ENCODE measurements around the gene WDR6. TPM values are rescaled to one million over a fixed set of nuclear protein-coding genes. Genes with fewer than 3 reads are reported as not detected.
A peak's percentile ranks its signal among the peaks of the same experiment; 100 is the strongest.

WDR6 gene
- total RNA-seq, 8 experiments from 2014 or later = 52.2 to 209 (median 110) TPM

DNA sequence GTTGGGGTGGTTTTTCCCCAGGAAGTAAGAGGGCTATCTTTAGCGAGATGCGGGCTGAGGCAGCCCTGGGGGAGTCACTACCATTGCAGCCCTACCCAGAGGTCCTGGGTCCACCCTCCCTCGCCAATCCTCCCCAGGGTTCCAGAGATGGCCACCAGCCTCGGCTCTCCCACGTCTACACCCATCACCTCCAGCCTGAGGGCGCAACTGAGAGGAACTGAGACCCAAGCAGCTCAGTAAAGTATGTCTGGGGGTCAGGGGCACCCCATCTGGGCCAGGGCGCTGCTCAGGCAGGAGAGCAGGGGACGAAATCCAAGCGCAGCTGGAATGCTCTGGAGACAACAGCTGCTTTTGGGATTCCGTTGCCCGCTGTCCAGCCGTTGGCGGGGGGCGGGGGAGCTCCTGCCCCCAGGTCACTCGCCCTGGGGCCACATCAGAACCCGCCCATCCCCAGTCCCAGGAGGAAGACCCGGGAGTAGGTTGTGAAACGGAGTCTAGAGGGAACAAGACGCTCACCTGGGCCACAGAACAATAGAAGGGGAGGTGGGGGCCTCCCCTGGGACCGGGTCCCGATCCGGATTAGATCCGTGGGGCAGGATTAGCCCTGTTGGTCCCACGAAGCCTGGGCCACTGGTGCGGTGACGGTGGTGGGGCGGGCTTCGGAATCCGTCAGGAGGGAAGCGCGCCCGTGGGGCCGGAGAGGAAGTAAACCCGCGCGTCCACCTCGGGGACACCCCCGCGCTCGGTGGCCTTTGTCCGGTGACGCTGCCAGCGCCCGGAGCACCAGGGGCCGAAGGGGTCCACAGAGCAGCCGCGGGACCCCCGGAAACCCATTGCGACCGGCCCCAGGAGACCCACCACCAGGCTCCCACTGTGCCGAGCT lies 13.4 kb downstream of the WDR6 start:
- Histone ChIP-seq H3K27ac (peak overlapping the region; percentile 76 to 99), H3K4me3 (peak overlapping the region; percentile 78 to 97 (median 92)), H3K4me1 (replicated peaks in 1 of 2) (peaks cover 22 to 24% of the 10 kb centered on the region in 2 donors)
- ATAC-seq (replicated peaks in 6 of 8) = peak in 3 of 8 experiments; percentile 0 to 1 (median 0)
- in situ Hi-C loops (cut with MboI; ENCODE audit: low pct_unique_long_range_greater_than_20kb in 2 of 9, low sequenced_read_pairs in 9 of 9, unreplicated experiment in 9 of 9) = no loop called here
- WGBS, 10 experiments = 0 to 20% (median 2%) methylated on average over 1 to 9 of the region's 51 CpGs; no CpG with 5 or more reads in 5 of the 10 experiments

DNA sequence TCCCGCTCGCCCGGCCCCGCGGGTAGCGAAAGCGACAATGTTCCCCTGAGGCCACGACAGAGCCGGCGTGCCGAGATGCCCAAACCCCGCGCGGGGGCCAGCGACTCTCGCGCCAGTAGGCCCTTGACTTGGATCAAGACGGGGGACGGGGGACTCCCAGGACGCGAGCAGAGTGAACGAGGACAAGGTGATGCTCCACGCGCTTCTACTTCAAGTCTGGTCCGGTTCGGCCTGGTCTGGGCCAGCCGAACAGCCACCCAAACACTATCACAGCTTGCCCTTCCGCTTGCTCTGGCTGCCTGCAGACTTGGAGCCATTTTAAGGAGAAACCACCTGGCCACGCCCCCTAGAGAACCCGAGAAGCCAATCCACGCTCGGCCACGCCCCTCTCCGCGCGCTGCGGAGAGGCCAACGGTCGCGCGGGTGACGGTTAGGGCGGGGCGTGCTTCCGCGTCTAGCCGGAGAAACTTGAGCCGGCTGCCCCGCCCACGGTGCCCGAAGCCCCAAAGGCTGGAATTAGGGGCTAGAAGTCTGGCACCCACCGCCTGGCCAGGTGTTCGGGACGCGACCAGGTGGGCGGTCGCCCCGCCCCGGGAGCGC lies 14.1 kb downstream of the WDR6 start:
- H3K4me1 ChIP-seq (replicated peaks in 1 of 2) = peaks cover 22 to 24% of the 10 kb centered on the region in 2 donors
- H3K4me3 ChIP-seq = peak overlapping the region; percentile 78 to 97 (median 92)
- 0% methylated on average over 2 to 20 of the region's 60 CpGs; no CpG with 5 or more reads in 7 of the 10 experiments for WGBS, 10 experiments
- peak; percentile 48 to 72 (median 67) for ATAC-seq (replicated peaks in 6 of 8)
- in situ Hi-C loops (cut with MboI; ENCODE audit: low pct_unique_long_range_greater_than_20kb in 2 of 9, low sequenced_read_pairs in 9 of 9, unreplicated experiment in 9 of 9) = no loop called here
- H3K27ac ChIP-seq = peak overlapping the region; percentile 99

DNA sequence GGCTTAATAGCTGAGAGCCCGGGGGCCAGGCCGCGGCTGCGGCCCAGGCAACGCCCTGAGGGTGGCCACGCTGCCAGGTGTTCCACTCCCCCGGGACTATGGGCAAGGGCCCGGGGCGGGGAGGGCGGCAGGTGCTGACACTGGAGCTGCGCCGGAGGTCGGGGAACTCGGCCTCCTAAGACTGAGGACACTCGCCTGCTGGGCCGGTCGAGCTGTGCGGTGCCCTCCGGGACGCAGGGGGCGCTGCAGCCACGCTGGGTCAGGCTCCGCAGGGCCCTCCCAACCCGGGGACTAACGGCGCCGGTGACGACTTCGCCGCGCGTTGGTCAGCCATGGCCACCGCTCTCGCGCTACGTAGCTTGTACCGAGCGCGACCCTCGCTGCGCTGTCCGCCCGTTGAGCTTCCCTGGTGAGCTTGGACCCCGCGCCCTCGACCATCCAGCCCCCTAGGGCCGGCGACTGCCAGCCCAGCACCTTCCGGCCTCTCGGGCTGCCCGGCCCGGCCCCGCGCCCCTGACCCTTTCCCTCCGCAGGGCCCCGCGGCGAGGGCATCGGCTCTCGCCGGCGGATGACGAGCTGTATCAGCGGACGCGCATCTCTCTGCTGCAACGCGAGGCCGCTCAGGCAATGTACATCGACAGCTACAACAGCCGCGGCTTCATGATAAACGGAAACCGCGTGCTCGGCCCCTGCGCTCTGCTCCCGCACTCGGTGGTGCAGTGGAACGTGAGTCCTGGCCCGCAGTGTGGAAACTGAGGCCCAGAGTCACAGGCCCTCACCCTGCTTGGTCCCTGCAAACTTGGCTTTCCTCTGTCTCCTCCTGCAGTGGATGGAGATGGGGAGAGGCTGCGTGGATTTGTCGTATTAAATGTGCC lies 14.9 kb downstream of the WDR6 start, which contains the start of gene NDUFAF3:
Gene NDUFAF3 (plus strand): TSS at position 309 of the 875 bp plus-strand sequence. CDS start 24 bp downstream, at position 333.
- peak within 1 kb of the TSS; percentile 99 for H3K27ac ChIP-seq
- WGBS, 10 experiments = 0 to 3% (median 0%) methylated on average over 2 to 22 of the region's 83 CpGs; no CpG with 5 or more reads in 6 of the 10 experiments
- ATAC-seq (replicated peaks in 6 of 8) = peak; percentile 65 to 79 (median 75)
- H3K4me3 ChIP-seq = peak within 1 kb of the TSS; percentile 78 to 97 (median 92)
- in situ Hi-C loops (cut with MboI; ENCODE audit: low pct_unique_long_range_greater_than_20kb in 2 of 9, low sequenced_read_pairs in 9 of 9, unreplicated experiment in 9 of 9) = no loop called here
- peaks cover 21 to 22% of the 10 kb centered on the region in 2 donors for H3K4me1 ChIP-seq (replicated peaks in 1 of 2)

GRCh38 chr3:49022688-49023171 lies 15.5 kb downstream of the WDR6 start:
- H3K27ac ChIP-seq = peak overlapping the region; percentile 99
- in situ Hi-C loops (cut with MboI; ENCODE audit: low pct_unique_long_range_greater_than_20kb in 2 of 9, low sequenced_read_pairs in 9 of 9, unreplicated experiment in 9 of 9) = no loop called here

GRCh38 chr3:49023775-49024174 lies 16.6 kb downstream of the WDR6 start:
- no peak for ATAC-seq (replicated peaks in 6 of 8)
- no peak overlapping the region for H3K27ac ChIP-seq
- H3K4me1 ChIP-seq (replicated peaks in 1 of 2) = peaks cover 26 to 27% of the 10 kb centered on the region in 2 donors
- 100% methylated on average over 1 to 2 of the region's 4 CpGs; no CpG with 5 or more reads in 7 of the 10 experiments for WGBS, 10 experiments
- H3K4me3 ChIP-seq = no peak overlapping the region
- in situ Hi-C loops (cut with MboI; ENCODE audit: low pct_unique_long_range_greater_than_20kb in 2 of 9, low sequenced_read_pairs in 9 of 9, unreplicated experiment in 9 of 9) = no loop called here

More at GRCh38 chr3:49022688-49023171, 15.5 kb downstream of the WDR6 start:
- peaks cover 18% of the 10 kb centered on the region in 2 donors for H3K4me1 ChIP-seq (replicated peaks in 1 of 2)
- WGBS, 10 experiments = 0 to 50% (median 20%) methylated on average over 1 to 4 of the region's 12 CpGs; no CpG with 5 or more reads in 5 of the 10 experiments
- ATAC-seq (replicated peaks in 6 of 8) = no peak
- peak overlapping the region; percentile 78 to 97 (median 92) for H3K4me3 ChIP-seq

DNA sequence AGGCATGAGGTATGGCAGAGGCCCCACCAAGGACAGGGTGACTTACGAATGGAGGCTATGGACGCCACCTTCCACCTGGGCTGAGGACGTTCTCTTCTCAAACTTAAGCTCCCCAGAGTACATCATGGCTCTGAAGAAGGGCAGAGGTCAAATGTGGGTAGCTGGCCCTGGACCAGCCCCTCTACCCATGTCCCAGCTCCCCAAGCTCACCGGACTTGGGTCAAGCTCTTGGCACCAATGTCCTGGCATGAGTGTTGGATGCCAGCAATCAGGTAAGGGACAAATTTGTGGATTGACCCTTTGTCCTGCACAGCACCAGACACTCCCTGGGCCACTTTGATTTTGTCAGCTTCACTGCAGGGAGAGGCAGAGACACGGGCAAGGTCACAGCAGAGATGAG lies 17.3 kb downstream of the WDR6 start:
- Histone ChIP-seq H3K4me1 (replicated peaks in 1 of 2) (peaks cover 20 to 23% of the 10 kb centered on the region in 2 donors), H3K27ac (no peak overlapping the region), H3K4me3 (no peak overlapping the region)
- ATAC-seq (replicated peaks in 6 of 8) = no peak
- 50 to 100% (median 93%) methylated on average over 1 to 4 of the region's 5 CpGs; no CpG with 5 or more reads in 5 of the 10 experiments for WGBS, 10 experiments
- in situ Hi-C loops (cut with MboI; ENCODE audit: low pct_unique_long_range_greater_than_20kb in 2 of 9, low sequenced_read_pairs in 9 of 9, unreplicated experiment in 9 of 9) = no loop called here

DNA sequence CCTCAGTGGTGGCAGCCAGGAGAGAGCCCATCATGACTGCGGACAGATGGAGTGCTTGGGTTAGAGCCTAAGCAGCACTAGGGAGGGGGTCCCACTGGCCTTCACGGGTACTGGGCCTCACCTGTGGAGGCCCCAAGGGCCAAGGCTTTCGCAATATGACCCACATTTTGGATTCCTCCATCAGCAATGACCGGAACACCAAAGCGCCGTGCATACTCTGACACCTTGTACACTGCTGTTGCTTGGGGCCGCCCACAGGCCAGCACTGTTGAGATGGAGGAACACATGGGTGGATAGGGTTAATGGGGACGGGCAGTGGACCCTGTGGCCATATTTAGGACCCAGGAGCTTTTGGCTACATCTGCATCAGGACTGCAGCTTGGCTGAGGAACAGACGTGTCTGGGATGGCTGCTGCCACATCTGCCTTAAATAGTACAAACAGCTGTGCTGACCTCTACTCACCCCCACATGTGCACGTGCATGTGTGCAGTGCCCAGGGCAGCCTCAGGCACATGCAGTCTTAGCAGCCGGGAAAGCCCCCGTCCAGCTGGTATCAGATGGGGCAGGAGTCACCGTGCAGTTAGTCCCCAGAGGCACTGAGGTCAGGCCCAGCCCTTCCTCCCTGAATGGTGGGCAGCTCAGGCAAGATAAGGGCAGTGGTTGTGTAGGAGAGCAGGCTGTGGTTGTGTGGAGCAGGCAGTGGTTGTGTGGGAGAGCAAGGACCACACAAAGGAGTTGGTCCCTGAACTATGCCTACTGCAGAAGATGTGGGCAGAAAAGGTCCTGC lies 18.0 kb downstream of the WDR6 start:
- Histone ChIP-seq H3K27ac (no peak overlapping the region), H3K4me3 (no peak overlapping the region), H3K4me1 (replicated peaks in 1 of 2) (peaks cover 14 to 21% of the 10 kb centered on the region in 2 donors)
- WGBS, 10 experiments = 50 to 100% (median 87%) methylated on average over 1 to 7 of the region's 13 CpGs; no CpG with 5 or more reads in 4 of the 10 experiments
- in situ Hi-C loops (cut with MboI; ENCODE audit: low pct_unique_long_range_greater_than_20kb in 2 of 9, low sequenced_read_pairs in 9 of 9, unreplicated experiment in 9 of 9) = no loop called here
- ATAC-seq (replicated peaks in 6 of 8) = no peak

DNA sequence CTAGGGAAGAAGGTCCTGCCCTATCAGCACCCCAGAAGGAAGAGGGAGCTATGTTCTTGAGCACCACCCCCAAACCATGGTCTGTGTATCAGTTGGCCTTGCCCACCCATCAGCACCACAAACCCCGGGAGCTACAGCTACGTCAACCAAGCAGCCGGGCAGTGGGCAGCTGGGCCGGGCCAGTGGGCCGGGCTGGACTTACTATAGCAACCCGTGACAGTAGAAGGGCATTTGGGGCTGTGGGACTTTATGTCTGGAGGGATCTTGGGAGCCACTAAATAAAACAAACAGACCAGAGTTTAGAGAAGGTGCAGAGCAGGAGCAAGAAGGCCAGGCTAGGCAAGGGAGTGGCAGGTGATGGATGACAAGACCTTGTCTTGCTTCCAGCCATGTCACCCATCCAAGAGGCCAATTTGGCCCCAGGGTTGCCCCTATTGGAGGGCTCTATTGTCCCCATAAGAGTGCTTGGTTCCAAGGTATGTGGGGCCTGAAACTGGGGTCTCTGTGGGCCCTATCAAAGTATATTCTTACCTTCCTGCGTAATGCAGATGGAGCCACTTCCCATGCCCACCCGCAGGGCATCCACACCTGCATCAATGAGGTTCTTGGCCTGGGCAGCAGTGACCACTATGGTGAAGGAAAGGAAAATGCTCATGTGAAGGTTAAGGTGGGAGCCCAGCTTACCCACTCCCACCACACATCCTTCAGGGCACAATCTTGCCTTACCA lies 18.8 kb downstream of the WDR6 start:
- WGBS, 10 experiments = 83 to 100% (median 100%) methylated on average over 1 to 2 of the region's 8 CpGs; no CpG with 5 or more reads in 6 of the 10 experiments
- ATAC-seq (replicated peaks in 6 of 8) = no peak
- in situ Hi-C loops (cut with MboI; ENCODE audit: low pct_unique_long_range_greater_than_20kb in 2 of 9, low sequenced_read_pairs in 9 of 9, unreplicated experiment in 9 of 9) = no loop called here
- no peak overlapping the region for H3K27ac ChIP-seq
- H3K4me3 ChIP-seq = no peak overlapping the region
- peaks cover 14 to 20% of the 10 kb centered on the region in 2 donors for H3K4me1 ChIP-seq (replicated peaks in 1 of 2)

GRCh38 chr3:49026536-49026935 lies 19.3 kb downstream of the WDR6 start:
- H3K4me3 ChIP-seq = no peak overlapping the region
- peaks cover 14 to 20% of the 10 kb centered on the region in 2 donors for H3K4me1 ChIP-seq (replicated peaks in 1 of 2)
- ATAC-seq (replicated peaks in 6 of 8) = no peak
- in situ Hi-C loops (cut with MboI; ENCODE audit: low pct_unique_long_range_greater_than_20kb in 2 of 9, low sequenced_read_pairs in 9 of 9, unreplicated experiment in 9 of 9) = no loop called here
- WGBS, 10 experiments = 83 to 100% (median 92%) methylated on average over 1 to 3 of the region's 3 CpGs; no CpG with 5 or more reads in 5 of the 10 experiments
- no peak overlapping the region for H3K27ac ChIP-seq

DNA sequence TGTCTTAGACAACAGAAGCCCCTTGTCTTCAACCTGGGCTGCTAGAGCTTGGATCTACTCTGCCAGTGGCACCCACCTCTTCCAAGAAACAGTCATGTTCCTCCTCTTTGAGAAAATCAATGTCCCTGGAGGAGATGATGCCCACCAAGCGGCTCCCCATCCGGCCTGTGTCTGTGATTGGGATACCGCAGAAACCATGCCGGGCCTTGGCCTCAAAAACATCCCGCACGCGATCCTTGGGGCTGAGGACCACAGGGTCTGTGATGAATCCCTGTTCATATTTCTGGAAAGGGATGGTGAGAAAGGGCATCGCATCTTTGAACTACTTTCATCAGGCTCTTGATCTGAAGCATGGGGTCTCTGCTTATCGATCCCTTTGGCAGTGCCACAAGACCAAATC lies 20.4 kb downstream of the WDR6 start:
- in situ Hi-C loops (cut with MboI; ENCODE audit: low pct_unique_long_range_greater_than_20kb in 2 of 9, low sequenced_read_pairs in 9 of 9, unreplicated experiment in 9 of 9) = no loop called here
- no peak overlapping the region for H3K27ac ChIP-seq
- no peak for ATAC-seq (replicated peaks in 6 of 8)
- 85 to 100% (median 98%) methylated on average over 1 to 7 of the region's 9 CpGs; no CpG with 5 or more reads in 3 of the 10 experiments for WGBS, 10 experiments
- H3K4me1 ChIP-seq (replicated peaks in 1 of 2) = peaks cover 14 to 20% of the 10 kb centered on the region in 2 donors
- H3K4me3 ChIP-seq = peak overlapping the region in 1 of 5 donors; percentile 66

DNA sequence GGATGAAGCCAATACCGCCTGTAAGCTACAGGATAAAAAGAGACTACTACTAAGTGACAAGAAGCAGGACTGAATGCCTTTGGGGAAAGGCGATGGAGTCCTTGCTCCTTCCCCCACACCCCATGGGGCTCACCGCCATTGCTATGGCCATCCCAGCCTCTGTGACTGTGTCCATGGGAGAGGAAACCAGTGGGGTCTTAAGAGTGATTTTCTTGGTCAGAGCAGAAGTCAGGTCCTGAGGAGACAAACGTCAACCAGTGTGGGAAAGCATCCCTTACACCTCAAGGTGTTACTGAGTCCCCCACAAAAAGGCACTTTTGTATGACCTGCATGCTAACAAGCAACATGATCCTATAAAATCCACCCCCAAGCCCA lies 21.1 kb downstream of the WDR6 start:
- no peak for ATAC-seq (replicated peaks in 6 of 8)
- 75 to 100% (median 90%) methylated on average over 1 to 3 of the region's 4 CpGs; no CpG with 5 or more reads in 3 of the 10 experiments for WGBS, 10 experiments
- in situ Hi-C loops (cut with MboI; ENCODE audit: low pct_unique_long_range_greater_than_20kb in 2 of 9, low sequenced_read_pairs in 9 of 9, unreplicated experiment in 9 of 9) = no loop called here
- Histone ChIP-seq H3K4me3 (peak overlapping the region; percentile 55 to 81 (median 62)), H3K4me1 (replicated peaks in 1 of 2) (peaks cover 9 to 16% of the 10 kb centered on the region in 2 donors), H3K27ac (peak overlapping the region; percentile 85 to 86)
